IMR-90 (cell line): ENCODE data around the gene GABBR2. TPM values are rescaled to one million over a fixed set of nuclear protein-coding genes. Genes with fewer than 3 reads are reported as not detected.

Experiments
- ATAC-seq: fragments of 200-7000 bp; cut with Tn5 transposase; 2 replicates; pipeline ENCODE4 v1.9.1; 2020; ENCODE audit warnings: low read depth, mild to moderate bottlenecking, moderate library complexity
- BruUV-seq: library from RNA; stranded (reverse); fragments of 400-500 nt; replicated peaks from 2 replicates; lab custom pipeline; 2021; lab: Mats Ljungman, UMichigan
- CTCF ChIA-PET: fragments of 300-600 bp; formaldehyde crosslinking; extraction: SDS; loops from one replicate; lab custom pipeline; 2021; ENCODE audit warnings: antibody characterized with exemption; lab: Yijun Ruan, JAX
- POLR2A ChIA-PET: fragments of 300-600 bp; sonication (Branson Sonifier 250); formaldehyde crosslinking; loops from one replicate; lab custom pipeline; 2022; ENCODE audit warnings: antibody characterized with exemption; ENCODE audit not compliant: unreplicated experiment; lab: Charles Lee
- DNase-seq: peaks from one replicate; pipeline ENCODE4 v3.0.0; 2013
- H2AFZ ChIP-seq: replicated peaks from 2 replicates; pipeline ENCODE3; 2013; ENCODE audit warnings: low read length, mild to moderate bottlenecking; ENCODE audit not compliant: poor library complexity
- H2AK5ac ChIP-seq: 2 replicates; pipeline ENCODE4 v1.6.1; 2013; ENCODE audit warnings: low read depth, low read length, inconsistent platforms
- H2AK9ac ChIP-seq: replicated peaks from 2 replicates; pipeline ENCODE3; 2013; ENCODE audit warnings: mild to moderate bottlenecking, low read depth, low read length, moderate library complexity; ENCODE audit not compliant: poor library complexity
- H2BK120ac ChIP-seq: 2 replicates; pipeline ENCODE4 v1.6.1; 2013; ENCODE audit warnings: low read depth, low read length, inconsistent platforms
- H2BK15ac ChIP-seq: 3 replicates; pipeline ENCODE4 v1.6.1; 2013; ENCODE audit warnings: low read depth, low read length, inconsistent platforms
- H2BK20ac ChIP-seq: 2 replicates; pipeline ENCODE4 v1.6.1; 2013; ENCODE audit warnings: low read depth, mild to moderate bottlenecking, inconsistent platforms, low read length, moderate library complexity
- H2BK5ac ChIP-seq: 2 replicates; pipeline ENCODE4 v1.6.1; 2013; ENCODE audit warnings: mild to moderate bottlenecking, low read depth, low read length, inconsistent platforms; ENCODE audit not compliant: poor library complexity, severe bottlenecking
- H3K14ac ChIP-seq: replicated peaks from 2 replicates; pipeline ENCODE4 v1.6.1; 2013; ENCODE audit warnings: low read depth, low read length, inconsistent platforms
- H3K18ac ChIP-seq: 2 replicates; pipeline ENCODE4 v1.6.1; 2013; ENCODE audit warnings: low read depth, low read length, control low read depth
- H3K23ac ChIP-seq: 2 replicates; pipeline ENCODE4 v1.6.1; 2013; ENCODE audit warnings: low read depth, low read length, inconsistent platforms
- H3K27ac ChIP-seq: 2 replicates; pipeline ENCODE4 v1.5.1; 2013; ENCODE audit warnings: mild to moderate bottlenecking, control low read depth, low read length; ENCODE audit not compliant: insufficient read depth
- H3K27me3 ChIP-seq: 2 replicates; pipeline ENCODE4 v1.6.1; 2013; ENCODE audit warnings: low read length; ENCODE audit not compliant: control insufficient read depth, insufficient read depth
- H3K36me3 ChIP-seq: 2 replicates; pipeline ENCODE4 v1.6.1; 2013; ENCODE audit warnings: low read length, mixed read lengths; ENCODE audit not compliant: control insufficient read depth, insufficient read depth
- H3K4ac ChIP-seq: 2 replicates; pipeline ENCODE4 v1.6.1; 2013; ENCODE audit warnings: low read depth, low read length, inconsistent platforms
- H3K4me1 ChIP-seq: 2 replicates; pipeline ENCODE4 v1.6.1; 2013; ENCODE audit warnings: low read length, mixed read lengths; ENCODE audit not compliant: control insufficient read depth, insufficient read depth
- H3K4me2 ChIP-seq: 2 replicates; pipeline ENCODE4 v1.6.1; 2013; ENCODE audit warnings: low read depth, mild to moderate bottlenecking, control low read depth, low read length, moderate library complexity
- H3K4me3 ChIP-seq: 2 replicates; pipeline ENCODE4 v1.5.1; 2013; ENCODE audit warnings: low read depth, mild to moderate bottlenecking, control low read depth, low read length, moderate library complexity; ENCODE audit not compliant: insufficient read depth
- H3K56ac ChIP-seq: 2 replicates; pipeline ENCODE4 v1.6.1; 2013; ENCODE audit warnings: low read length, inconsistent platforms; ENCODE audit not compliant: insufficient read depth; ENCODE audit errors: extremely low read depth
- H3K79me1 ChIP-seq, 2 experiments: 2 replicates each; pipeline ENCODE4 v1.6.1; 2013; ENCODE audit warnings: low read length in 2 of 2, inconsistent platforms in 1 of 2, low read depth in 1 of 2
- H3K9ac ChIP-seq: 2 replicates; pipeline ENCODE4 v1.6.1; 2013; ENCODE audit warnings: low read depth, low read length, control low read depth
- H3K9me1 ChIP-seq: 2 replicates; pipeline ENCODE4 v1.6.1; 2013; ENCODE audit warnings: low read length, inconsistent platforms; ENCODE audit not compliant: insufficient read depth
- H3K9me3 ChIP-seq: 2 replicates; pipeline ENCODE4 v1.6.1; 2013; ENCODE audit warnings: low read length; ENCODE audit not compliant: control insufficient read depth, insufficient read depth
- H4K20me1 ChIP-seq: 2 replicates; pipeline ENCODE4 v1.6.1; 2013; ENCODE audit warnings: low read length, inconsistent platforms; ENCODE audit not compliant: insufficient read depth
- H4K5ac ChIP-seq: 2 replicates; pipeline ENCODE4 v1.6.1; 2013; ENCODE audit warnings: mild to moderate bottlenecking, low read depth, low read length, control low read depth
- H4K8ac ChIP-seq, 2 experiments: 2 replicates each; pipeline ENCODE4 v1.6.1; 2013; ENCODE audit warnings: low read depth in 2 of 2, low read length in 2 of 2, control low read depth in 1 of 2, inconsistent platforms in 1 of 2
- H4K91ac ChIP-seq: 2 replicates; pipeline ENCODE4 v1.6.1; 2013; ENCODE audit warnings: low read depth, low read length, inconsistent platforms; ENCODE audit not compliant: insufficient read depth
- CHD1 ChIP-seq: IDR thresholded peaks from 2 replicates; pipeline ENCODE4 v1.6.1; 2012; ENCODE audit warnings: low read depth, low read length, improper control_type of control experiment
- ELK1 ChIP-seq: fragments of 150-350 bp; IDR thresholded peaks from 2 replicates; pipeline ENCODE4 v1.6.1; 2016; ENCODE audit warnings: low read depth, mild to moderate bottlenecking, low read length, moderate library complexity, borderline replicate concordance
- FOS ChIP-seq: fragments of 150-350 bp; IDR thresholded peaks from 2 replicates; pipeline ENCODE4 v1.6.1; 2016; ENCODE audit warnings: low read depth, low read length
- MAFK ChIP-seq: IDR thresholded peaks from 2 replicates; pipeline ENCODE4 v1.6.1; 2012; ENCODE audit warnings: low read depth, low read length, improper control_type of control experiment
- MAZ ChIP-seq: IDR thresholded peaks from 2 replicates; pipeline ENCODE4 v1.6.1; 2012; ENCODE audit warnings: low read depth, mild to moderate bottlenecking, low read length, improper control_type of control experiment, moderate library complexity, borderline replicate concordance
- NFE2L2 ChIP-seq: fragments of 150-350 bp; IDR thresholded peaks from 2 replicates; pipeline ENCODE4 v1.6.1; 2016; ENCODE audit warnings: low read depth, mild to moderate bottlenecking, low read length
- POLR2A ChIP-seq: IDR thresholded peaks from 2 replicates; pipeline ENCODE4 v1.6.1; 2012; ENCODE audit warnings: mild to moderate bottlenecking, low read depth, low read length
- RAD21 ChIP-seq: IDR thresholded peaks from 2 replicates; pipeline ENCODE4 v1.6.1; 2012; ENCODE audit warnings: low read length, improper control_type of control experiment
- SMC3 ChIP-seq: fragments of 150-350 bp; IDR thresholded peaks from 2 replicates; pipeline ENCODE4 v1.6.1; 2016; ENCODE audit warnings: low read depth, mild to moderate bottlenecking, antibody characterized with exemption, low read length, moderate library complexity
- WGBS, 2 experiments: methylation state at CpG; one replicate each; pipeline versions ENCODE4 v1.1.5 to v1.1.7; 2013; ENCODE audit warnings: missing lambda C conversion rate in 2 of 2; ENCODE audit not compliant: insufficient read length in 1 of 2; ENCODE audit errors: extremely low coverage in 2 of 2; 5-methylcytosine and 5-hydroxymethylcytosine counted together
- dilution Hi-C: fragments of 300-500 bp; cut with HindIII; formaldehyde crosslinking; loops from one replicate; pipeline ENCODE4 v1.14.3; 2018; ENCODE audit warnings: low sequenced_read_pairs; ENCODE audit not compliant: unreplicated experiment
- in situ Hi-C: fragments of 300-500 bp; cut with MboI; formaldehyde crosslinking; loops from 3 replicates; pipeline ENCODE4 v1.14.3; 2019; ENCODE audit warnings: low sequenced_read_pairs, inconsistent platforms, mixed read lengths
- intact Hi-C: fragments of 100-400 bp; cut with micrococcal nuclease; formaldehyde crosslinking; loops from 2 replicates; pipeline ENCODE4 v1.10.0; 2022
- polyA plus RNA-seq, 3 experiments: library from polyadenylated mRNA; depleted of rRNA; stranded (reverse); fragments of >200 nt; gene quantifications; 2 replicates each; pipeline ENCODE4 v1.2.3, GENCODE V29; 2012; ENCODE audit warnings: low replicate concordance in 1 of 3
- total RNA-seq: library from RNA; depleted of rRNA; stranded (reverse); fragments of >200 nt; gene quantifications from 2 replicates; pipeline ENCODE4 v1.2.3, GENCODE V29; 2012
- TF ChIP-seq, protein P1 (sequence below): fragments of 150-350 bp; IDR thresholded peaks from 2 replicates; pipeline ENCODE4 v1.6.1; 2017; ENCODE audit warnings: mild to moderate bottlenecking, antibody characterized with exemption, low read length, low read depth
- TF ChIP-seq, protein P2 (sequence below): conservative IDR thresholded peaks from 2 replicates; pipeline ENCODE4 v1.5.1; 2012; ENCODE audit warnings: mild to moderate bottlenecking, low read depth, low read length, improper control_type of control experiment

The GABBR2 gene
- total and polyA plus RNA-seq, 2 of the 4 experiments (the other 2 are of a cell fraction), result 14.2 to 20.3 TPM

GRCh38 chr9:98619788-98620187 lies 88.9 kb downstream of the GABBR2 start:
- Histone ChIP-seq H3K27me3 (no peaks in the 10 kb centered on the region), H3K4me2 (no peak overlapping the region), H2AFZ (no peak overlapping the region), H4K91ac (no peak overlapping the region; the same call in 1 of the 2 replicates), H3K36me3 (no peaks in the 10 kb centered on the region), H4K8ac (no peak overlapping the region), H3K9ac (no peak overlapping the region), H2AK5ac (peak overlapping the region; percentile 28; the same call in 1 of the 2 replicates), H3K4me1 (no peaks in the 10 kb centered on the region), H4K5ac (no peak overlapping the region), H3K4ac (no peak overlapping the region), H3K23ac (no peak overlapping the region), H2BK15ac (no peak overlapping the region; the same call in 2 of the 3 replicates), H3K18ac (no peak overlapping the region), H3K14ac (no peak overlapping the region), H2BK120ac (no peak overlapping the region), H2BK5ac (no peak overlapping the region), H3K9me1 (peaks cover 6% of the 10 kb centered on the region; the same call in 1 of the 2 replicates), H3K4me3 (no peak overlapping the region), H2AK9ac (no peak overlapping the region), H4K20me1 (no peaks in the 10 kb centered on the region), H3K56ac (no peak overlapping the region), H3K79me1 (peaks cover 0 to 31% of the 10 kb centered on the region in 2 experiments; a peak in 3 of 4 replicates), H3K27ac (no peak overlapping the region), H3K9me3 (no peaks in the 10 kb centered on the region; the same call in 1 of the 2 replicates), H2BK20ac (no peak overlapping the region)
- TF ChIP-seq NFE2L2, result no peak
- TF ChIP-seq CHD1, result no peak
- TF ChIP-seq RAD21, result no peak
- no peak for TF ChIP-seq FOS
- no peak for TF ChIP-seq MAZ
- TF ChIP-seq POLR2A, result no peak
- TF ChIP-seq, protein P1, sequence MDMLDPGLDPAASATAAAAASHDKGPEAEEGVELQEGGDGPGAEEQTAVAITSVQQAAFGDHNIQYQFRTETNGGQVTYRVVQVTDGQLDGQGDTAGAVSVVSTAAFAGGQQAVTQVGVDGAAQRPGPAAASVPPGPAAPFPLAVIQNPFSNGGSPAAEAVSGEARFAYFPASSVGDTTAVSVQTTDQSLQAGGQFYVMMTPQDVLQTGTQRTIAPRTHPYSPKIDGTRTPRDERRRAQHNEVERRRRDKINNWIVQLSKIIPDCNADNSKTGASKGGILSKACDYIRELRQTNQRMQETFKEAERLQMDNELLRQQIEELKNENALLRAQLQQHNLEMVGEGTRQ, result no peak
- no peak for TF ChIP-seq MAFK
- TF ChIP-seq ELK1, result no peak
- TF ChIP-seq, protein P2, sequence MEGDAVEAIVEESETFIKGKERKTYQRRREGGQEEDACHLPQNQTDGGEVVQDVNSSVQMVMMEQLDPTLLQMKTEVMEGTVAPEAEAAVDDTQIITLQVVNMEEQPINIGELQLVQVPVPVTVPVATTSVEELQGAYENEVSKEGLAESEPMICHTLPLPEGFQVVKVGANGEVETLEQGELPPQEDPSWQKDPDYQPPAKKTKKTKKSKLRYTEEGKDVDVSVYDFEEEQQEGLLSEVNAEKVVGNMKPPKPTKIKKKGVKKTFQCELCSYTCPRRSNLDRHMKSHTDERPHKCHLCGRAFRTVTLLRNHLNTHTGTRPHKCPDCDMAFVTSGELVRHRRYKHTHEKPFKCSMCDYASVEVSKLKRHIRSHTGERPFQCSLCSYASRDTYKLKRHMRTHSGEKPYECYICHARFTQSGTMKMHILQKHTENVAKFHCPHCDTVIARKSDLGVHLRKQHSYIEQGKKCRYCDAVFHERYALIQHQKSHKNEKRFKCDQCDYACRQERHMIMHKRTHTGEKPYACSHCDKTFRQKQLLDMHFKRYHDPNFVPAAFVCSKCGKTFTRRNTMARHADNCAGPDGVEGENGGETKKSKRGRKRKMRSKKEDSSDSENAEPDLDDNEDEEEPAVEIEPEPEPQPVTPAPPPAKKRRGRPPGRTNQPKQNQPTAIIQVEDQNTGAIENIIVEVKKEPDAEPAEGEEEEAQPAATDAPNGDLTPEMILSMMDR, result no peak
- TF ChIP-seq SMC3, result no peak
- in situ Hi-C loops (no loop called here), intact Hi-C loops (loop anchor here (2.0 kb wide), 1 partner anchor 21 kb away; no protein-coding TSS in a partner anchor), dilution Hi-C loops (no loop called here)
- no TSS peak for BruUV-seq
- WGBS, 2 experiments, result no CpG with 5 or more reads among the region's 3 CpGs
- ChIA-PET POLR2A (no interaction called here), CTCF (no interaction called here)
- no peak for ATAC-seq
- no peak for DNase-seq
